Endothelial cell of umbilical vein (primary cell): ENCODE data around the gene MGLL. TPM values are rescaled to one million over a fixed set of nuclear protein-coding genes. Genes with fewer than 3 reads are reported as not detected.

ENCODE experiments used
- BruUV-seq: library from RNA; stranded (reverse); fragments of 400-500 nt; replicated peaks from 2 replicates; lab custom pipeline; 2021; lab: Mats Ljungman, UMichigan
- CTCF ChIA-PET: fragments of 300-600, 350-600 bp; sonication (Branson Sonifier 250); formaldehyde crosslinking; loops from one replicate; lab custom pipeline; 2021; ENCODE audit warnings: antibody characterized with exemption, inconsistent platforms; lab: Charles Lee
- POLR2A ChIA-PET: fragments of 300-600, 350-600 bp; sonication (Branson Sonifier 250); formaldehyde crosslinking; loops from one replicate; lab custom pipeline; 2021; ENCODE audit warnings: antibody characterized with exemption, inconsistent platforms; lab: Charles Lee
- DNase-seq: peaks from one replicate; pipeline ENCODE4 v3.0.0-alpha.2; 2011; ENCODE audit warnings: low read depth, low spot score
- FAIRE-seq: peaks from 2 replicates; lab custom pipeline; 2011; peaks lifted over from hg19 to GRCh38; lab: Jason Lieb, UNC
- H2AFZ ChIP-seq: 2 replicates; pipeline ENCODE4 v1.6.0; 2012; ENCODE audit warnings: low read depth, low read length, control low read depth, inconsistent platforms
- H3K27ac ChIP-seq: 2 replicates; pipeline ENCODE4 v1.5.1; 2011; ENCODE audit warnings: low read depth, mild to moderate bottlenecking, control low read depth, low read length, moderate library complexity; ENCODE audit not compliant: insufficient read depth
- H3K27me3 ChIP-seq, 2 experiments: 2 replicates each; pipeline versions ENCODE4 v1.6.0 to v1.6.1; 2011; ENCODE audit warnings: low read length in 2 of 2, mixed read lengths in 1 of 2; ENCODE audit not compliant: control insufficient read depth in 2 of 2, insufficient read depth in 2 of 2
- H3K36me3 ChIP-seq, 2 experiments: 2 replicates in 1 of 2; 3 replicates in 1 of 2; pipeline ENCODE4 v1.5.1; 2011; ENCODE audit warnings: low read length in 2 of 2, mild to moderate bottlenecking in 1 of 2, moderate library complexity in 1 of 2; ENCODE audit not compliant: control insufficient read depth in 2 of 2, insufficient read depth in 2 of 2; ENCODE audit errors: extremely low read depth in 1 of 2
- H3K4me1 ChIP-seq: 3 replicates; pipeline ENCODE4 v1.5.1; 2011; ENCODE audit warnings: mild to moderate bottlenecking, low read length; ENCODE audit not compliant: control insufficient read depth, insufficient read depth; ENCODE audit errors: extremely low read depth
- H3K4me2 ChIP-seq: 2 replicates; pipeline ENCODE4 v1.6.1; 2011; ENCODE audit warnings: low read length, control low read depth, mixed read lengths; ENCODE audit not compliant: insufficient read depth
- H3K4me3 ChIP-seq, 3 experiments: fragments of 200-600 bp in 1 of 3; sonication (generic), shearing (Covaris generic) in 1 of 3; replicated peaks in 1 of 3; 2 replicates each; pipeline ENCODE4 v1.5.1; 2011 to 2016; ENCODE audit warnings: control low read depth in 3 of 3, low read length in 3 of 3, mild to moderate bottlenecking in 2 of 3, inconsistent platforms in 1 of 3, low read depth in 1 of 3, moderate library complexity in 1 of 3; ENCODE audit not compliant: insufficient read depth in 1 of 3
- H3K79me2 ChIP-seq: 2 replicates; pipeline ENCODE4 v1.6.0; 2012; ENCODE audit warnings: low read length, inconsistent platforms; ENCODE audit not compliant: control insufficient read depth, insufficient read depth
- H3K9ac ChIP-seq: replicated peaks from 2 replicates; pipeline ENCODE3; 2011; ENCODE audit warnings: low read length, control low read depth; ENCODE audit not compliant: insufficient read depth; ENCODE audit errors: extremely low read depth
- H3K9me1 ChIP-seq: replicated peaks from 3 replicates; pipeline ENCODE4 v1.6.0; 2011; ENCODE audit warnings: mild to moderate bottlenecking, low read length; ENCODE audit not compliant: control insufficient read depth, insufficient read depth; ENCODE audit errors: extremely low read depth
- H3K9me3 ChIP-seq: replicated peaks from 2 replicates; pipeline ENCODE4 v1.5.1; 2012; ENCODE audit warnings: low read length, inconsistent platforms; ENCODE audit not compliant: control insufficient read depth, insufficient read depth
- H4K20me1 ChIP-seq: replicated peaks from 2 replicates; pipeline ENCODE3; 2011; ENCODE audit warnings: mild to moderate bottlenecking, low read length; ENCODE audit not compliant: control insufficient read depth, insufficient read depth; ENCODE audit errors: extremely low read depth
- CTCF ChIP-seq, 2 donors: IDR thresholded peaks; 1 replicate in 1 of 2; 2 replicates in 1 of 2; pipeline ENCODE4 v1.5.1; 2011; ENCODE audit warnings: low read length in 2 of 2, mild to moderate bottlenecking in 2 of 2, moderate library complexity in 2 of 2, control low read depth in 1 of 2, inconsistent platforms in 1 of 2, low read depth in 1 of 2; ENCODE audit not compliant: insufficient read depth in 1 of 2; ENCODE audit errors: extremely low read depth in 1 of 2
- EZH2 ChIP-seq: IDR thresholded peaks from 2 replicates; pipeline ENCODE4 v1.6.1; 2012; ENCODE audit warnings: borderline replicate concordance, low read depth, mild to moderate bottlenecking, moderate library complexity, low read length, inconsistent platforms; ENCODE audit not compliant: severe bottlenecking
- FOS ChIP-seq: IDR thresholded peaks from 2 replicates; pipeline ENCODE4 v1.6.1; 2011; ENCODE audit warnings: mild to moderate bottlenecking, low read length, moderate library complexity, borderline replicate concordance; ENCODE audit not compliant: insufficient read depth
- GATA2 ChIP-seq: IDR thresholded peaks from 2 replicates; pipeline ENCODE4 v1.7.0; 2011; ENCODE audit warnings: low read depth, mild to moderate bottlenecking, moderate library complexity, mixed read lengths, low read length; ENCODE audit not compliant: insufficient read length, insufficient read depth
- JUN ChIP-seq: IDR thresholded peaks from 2 replicates; pipeline ENCODE4 v1.6.1; 2011; ENCODE audit warnings: borderline replicate concordance, low read depth; ENCODE audit not compliant: insufficient read length, insufficient read depth
- MAX ChIP-seq: IDR thresholded peaks from 2 replicates; pipeline ENCODE4 v1.6.1; 2011; ENCODE audit not compliant: insufficient read depth, insufficient read length
- MYC ChIP-seq: IDR thresholded peaks from one replicate; pipeline ENCODE4 v1.6.1; 2011; ENCODE audit warnings: mild to moderate bottlenecking, low read depth, low read length
- POLR2A ChIP-seq: IDR thresholded peaks from 2 replicates; pipeline ENCODE4 v1.6.1; 2012; ENCODE audit warnings: low read depth, mild to moderate bottlenecking, control low read depth, low read length
- POLR2AphosphoS5 ChIP-seq: IDR thresholded peaks from 2 replicates; pipeline ENCODE4 v1.6.1; 2012; ENCODE audit warnings: low read depth, mild to moderate bottlenecking, control low read depth, low read length, moderate library complexity; ENCODE audit not compliant: insufficient read depth
- dilution Hi-C: fragments of 300-500 bp; cut with MboI; formaldehyde crosslinking; loops from one replicate; pipeline ENCODE4 v1.15.0; 2019; ENCODE audit warnings: low sequenced_read_pairs; ENCODE audit not compliant: extremely low pct_ligation_motif_present
- intact Hi-C: fragments of 100-400 bp; cut with micrococcal nuclease; formaldehyde crosslinking; loops from one replicate; pipeline ENCODE4 v1.10.0; 2022
- polyA plus RNA-seq, 4 experiments: library from polyadenylated mRNA; depleted of rRNA in 3 of 4; stranded (reverse) in 3 of 4; unstranded in 1 of 4; fragments of >200 nt; gene quantifications; 2 replicates each; pipeline versions ENCODE4 v1.2.1 to v1.2.3, GENCODE V29; 2011 to 2012; ENCODE audit warnings: missing spikeins in 1 of 4
- total RNA-seq: library from RNA; stranded (reverse); gene quantifications from 2 replicates; pipeline ENCODE4 v1.2.3, GENCODE V29; 2021

MGLL gene
- total and polyA plus RNA-seq, 2 donors (not counting 3 experiments of a cell fraction or from before 2014, with no cell fraction given) = 30.7 to 60.2 TPM

GRCh38 chr3:127674101-127674721, 148.1 kb downstream of the MGLL start:
- POLR2A ChIA-PET = no interaction called here
- CTCF ChIA-PET = no interaction called here
- intact Hi-C loops (no loop called here), dilution Hi-C loops (no loop called here)
- Histone ChIP-seq H2AFZ (no peak overlapping the region), H3K27ac (no peak overlapping the region), H3K4me1 (peaks cover 5% of the 10 kb centered on the region), H3K4me2 (no peak overlapping the region), H4K20me1 (no peaks in the 10 kb centered on the region), H3K27me3 (no peaks in the 10 kb centered on the region), H3K4me3 (no peak overlapping the region), H3K9me1 (no peaks in the 10 kb centered on the region), H3K9ac (no peak overlapping the region), H3K36me3 (no peaks in the 10 kb centered on the region), H3K79me2 (no peaks in the 10 kb centered on the region), H3K9me3 (no peaks in the 10 kb centered on the region)
- DNase-seq (no peak), FAIRE-seq (no peak)
- no peak for TF ChIP-seq CTCF (IDR thresholded peaks at IDR 0.05; ENCODE audit: extremely low read depth in 1 of 2, insufficient read depth in 1 of 2, low read depth in 1 of 2, low read length in 2 of 2)
- no peak for TF ChIP-seq POLR2AphosphoS5
- no peak for TF ChIP-seq GATA2
- no peak for TF ChIP-seq MAX
- no peak for TF ChIP-seq MYC
- TF ChIP-seq POLR2A = no peak
- no peak for TF ChIP-seq EZH2
- no peak for TF ChIP-seq FOS
- TF ChIP-seq JUN = no peak
- BruUV-seq = no TSS peak
